H7 (cell line): ENCODE data around the gene BACH1. TPM values are rescaled to one million over a fixed set of nuclear protein-coding genes. Genes with fewer than 3 reads are reported as not detected.

Experiments used
- DNase-seq: peaks from one replicate; pipeline ENCODE4 v3.0.0; 2012
- H3K27me3 ChIP-seq: 2 replicates; pipeline ENCODE4 v1.6.0; 2011; ENCODE audit warnings: mild to moderate bottlenecking, low read length; ENCODE audit not compliant: control insufficient read depth, insufficient read depth
- H3K36me3 ChIP-seq: replicated peaks from 2 replicates; pipeline ENCODE4 v1.5.1; 2011; ENCODE audit warnings: low read length; ENCODE audit not compliant: control insufficient read depth, insufficient read depth
- H3K4me3 ChIP-seq: 2 replicates; pipeline ENCODE4 v1.5.1; 2011; ENCODE audit warnings: low read depth, mild to moderate bottlenecking, control low read depth, low read length, moderate library complexity; ENCODE audit not compliant: insufficient read depth
- total RNA-seq: library from RNA; depleted of rRNA; stranded (reverse); fragments of >200 nt; shearing (Covaris generic); gene quantifications from 2 replicates; pipeline ENCODE4 v1.2.3, GENCODE V29; 2014; rRNA removed

Gene BACH1
- total RNA-seq, 1 experiment from 2014 or later, result 26.4 TPM

DNA sequence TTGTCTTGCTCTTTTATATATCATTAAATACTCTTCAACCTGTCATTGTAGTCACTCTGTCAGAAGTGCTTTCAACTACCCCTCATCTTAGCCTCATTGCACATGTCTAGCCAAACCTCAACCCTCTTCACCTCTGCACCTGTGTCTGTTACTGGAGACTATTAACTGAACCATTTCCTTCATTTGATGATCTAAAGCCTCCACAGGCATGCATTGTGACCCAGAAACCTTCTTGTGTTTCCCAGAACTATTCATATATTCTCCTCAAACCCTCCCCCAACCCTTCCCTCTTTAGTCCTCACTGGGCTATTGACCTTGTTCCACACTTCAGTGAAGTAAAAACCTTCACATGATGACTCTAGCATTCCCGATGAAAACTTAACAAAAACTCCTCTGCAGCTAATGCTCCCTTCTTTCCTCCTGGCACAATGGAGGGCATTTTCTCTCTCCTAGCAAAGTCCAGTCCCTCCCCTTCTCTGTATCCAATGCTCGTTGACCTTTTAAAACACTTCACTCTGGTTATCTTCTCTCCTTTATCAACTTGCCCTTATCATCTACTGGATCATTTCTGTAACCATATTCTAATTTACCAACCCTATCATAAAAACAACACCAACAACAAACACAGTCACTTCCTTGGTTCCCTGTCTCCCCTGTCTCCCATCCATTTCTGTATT is 86.1 kb downstream of the BACH1 start:
- no peak overlapping the region for H3K4me3 ChIP-seq
- no peak for DNase-seq
- H3K27me3 ChIP-seq, result no peaks in the 10 kb centered on the region
- no peaks in the 10 kb centered on the region for H3K36me3 ChIP-seq

DNA sequence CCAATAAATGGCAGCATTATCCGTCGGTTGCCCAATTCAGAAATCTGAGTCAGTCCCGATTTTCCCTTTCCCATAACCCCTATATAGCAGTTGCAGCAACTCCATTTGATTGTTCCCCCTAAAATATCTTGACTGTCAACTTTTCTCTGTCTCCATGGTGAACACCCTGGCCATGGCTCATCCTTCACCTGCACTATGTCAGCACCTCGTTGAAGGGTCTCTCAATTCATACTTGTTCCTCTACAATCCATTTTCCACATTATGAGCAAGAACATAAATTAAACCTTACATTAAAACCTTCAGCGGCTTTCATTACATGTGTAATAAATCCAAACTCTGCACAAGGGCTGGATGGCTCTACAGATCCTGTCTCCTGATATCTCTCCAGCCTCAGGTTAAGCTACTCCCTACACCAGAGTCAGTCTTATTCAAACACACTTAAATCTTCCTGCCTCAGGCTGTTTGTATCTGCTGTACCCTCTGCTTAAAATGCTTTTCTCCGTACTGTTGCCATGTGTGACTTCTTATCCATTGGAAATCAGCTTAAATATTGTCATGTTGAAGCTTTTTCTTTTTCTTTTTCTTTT is 87.3 kb downstream of the BACH1 start:
- H3K4me3 ChIP-seq, result no peak overlapping the region
- no peak for DNase-seq
- H3K27me3 ChIP-seq, result no peaks in the 10 kb centered on the region

GRCh38 chr21:29386803-29387202 is 88.1 kb downstream of the BACH1 start:
- Histone ChIP-seq H3K4me3 (no peak overlapping the region), H3K27me3 (no peaks in the 10 kb centered on the region), H3K36me3 (no peaks in the 10 kb centered on the region)
- no peak for DNase-seq

More for the DNA sequence above, 87.3 kb downstream of the BACH1 start:
- no peaks in the 10 kb centered on the region for H3K36me3 ChIP-seq

DNA sequence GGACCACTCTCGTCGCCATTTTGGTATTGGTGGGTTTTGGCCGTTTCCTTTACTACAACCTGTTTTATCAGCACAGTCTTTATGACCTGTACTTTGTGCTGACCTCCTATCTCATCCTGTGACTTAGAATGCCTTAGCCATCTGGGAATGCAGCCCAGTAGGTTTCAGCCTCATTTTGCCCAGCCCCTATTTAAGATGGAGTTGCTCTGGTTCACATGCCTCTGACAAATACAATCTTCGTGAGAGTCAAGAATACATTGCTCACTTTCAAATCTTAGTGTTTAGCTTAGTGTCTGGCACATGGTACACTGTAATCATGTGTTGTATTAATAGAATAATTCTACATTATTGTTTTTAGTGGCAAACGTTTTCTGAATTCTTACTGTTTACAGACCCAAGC is 88.9 kb downstream of the BACH1 start:
- Histone ChIP-seq H3K27me3 (no peaks in the 10 kb centered on the region), H3K36me3 (no peaks in the 10 kb centered on the region), H3K4me3 (no peak overlapping the region)
- DNase-seq, result no peak

GRCh38 chr21:29389136-29389535 is 90.4 kb downstream of the BACH1 start:
- no peak for DNase-seq
- H3K27me3 ChIP-seq, result no peaks in the 10 kb centered on the region
- H3K4me3 ChIP-seq, result no peak overlapping the region
- H3K36me3 ChIP-seq, result no peaks in the 10 kb centered on the region

GRCh38 chr21:29390778-29391177 is 92.1 kb downstream of the BACH1 start:
- Histone ChIP-seq H3K4me3 (no peak overlapping the region), H3K27me3 (no peaks in the 10 kb centered on the region), H3K36me3 (no peaks in the 10 kb centered on the region)
- DNase-seq, result no peak

DNA sequence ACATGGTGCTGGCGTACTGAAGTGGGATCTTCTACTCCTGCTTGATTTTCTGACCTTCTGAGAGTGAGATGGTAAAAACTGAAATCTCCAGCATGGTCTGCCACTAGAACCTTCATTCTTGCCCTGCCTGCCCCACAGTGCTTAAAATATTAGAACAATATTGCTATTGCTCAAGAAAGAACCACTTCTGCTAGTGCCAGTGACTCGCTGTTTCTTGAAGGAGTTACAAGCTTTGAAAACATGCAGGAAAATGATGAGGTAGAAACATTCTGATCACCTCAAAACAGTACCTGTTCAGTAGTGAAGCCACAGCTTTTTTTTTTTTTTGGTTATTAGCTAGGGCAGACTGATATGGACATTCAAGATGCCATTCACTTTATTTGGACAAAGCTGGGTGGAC is 95.3 kb downstream of the BACH1 start:
- Histone ChIP-seq H3K36me3 (no peaks in the 10 kb centered on the region), H3K27me3 (no peaks in the 10 kb centered on the region), H3K4me3 (no peak overlapping the region)
- DNase-seq, result no peak

Other genes with a start within 250 kb of the BACH1 start
- gene CCT8, start 225.3 kb upstream of the BACH1 start, total RNA-seq, result 259 and 325 TPM in 2 replicates
- not detected in 2 replicates for gene MAP3K7CL, start 168.3 kb upstream of the BACH1 start, total RNA-seq